ENCODE measurements around the gene DUSP18.
"Not testable (repeated sequence)": the region's sequence is repeated elsewhere in the genome, so short reads cannot be mapped to it uniquely, and the experiment has no call there.

The DUSP18 gene

GRCh38 chr22:30635273-30636225 lies 32.1 kb downstream of the DUSP18 start, which contains the start of gene SLC35E4:
SLC35E4 (plus strand) TSS chr22:30635781; CDS start chr22:30636451, 670 bp downstream.
- ATAC-seq: peak; percentile 89
- peak within 1 kb of the TSS; percentile 82 for H3K4me3 Mint-ChIP-seq
- peak within 1 kb of the TSS; percentile 83 for H3K27ac Mint-ChIP-seq
- peaks cover 6% of the 10 kb centered on the region for H3K36me3 Mint-ChIP-seq
- H3K9me3 Mint-ChIP-seq: peaks cover 3% of the 10 kb centered on the region
- H3K27me3 Mint-ChIP-seq: no peaks in the 10 kb centered on the region
- peaks cover 25% of the 10 kb centered on the region for H3K4me1 Mint-ChIP-seq

GRCh38 chr22:30634471-30635233 lies 33.0 kb downstream of the DUSP18 start:
- Mint-ChIP-seq H3K27ac (peak overlapping the region; percentile 83), H3K36me3 (peaks cover 6% of the 10 kb centered on the region), H3K4me1 (peaks cover 25% of the 10 kb centered on the region), H3K4me3 (peak overlapping the region; percentile 82), H3K9me3 (peaks cover 3% of the 10 kb centered on the region), H3K27me3 (no peaks in the 10 kb centered on the region)
- ATAC-seq: peak; percentile 82

GRCh38 chr22:30631469-30631868 lies 36.2 kb downstream of the DUSP18 start:
- not testable (repeated sequence) for H3K4me3 Mint-ChIP-seq, H3K36me3 Mint-ChIP-seq, H3K27ac Mint-ChIP-seq, ATAC-seq, H3K27me3 Mint-ChIP-seq, H3K9me3 Mint-ChIP-seq
- peaks cover 18% of the 10 kb centered on the region for H3K4me1 Mint-ChIP-seq

- Mint-ChIP-seq H3K9me3 (no peaks in the 10 kb centered on the region), H3K27ac (no peak overlapping the region), H3K36me3 (no peaks in the 10 kb centered on the region), H3K27me3 (no peaks in the 10 kb centered on the region), H3K4me1 (no peaks in the 10 kb centered on the region), H3K4me3 (no peak overlapping the region)
- no peak for ATAC-seq
These were observed 39.2 kb downstream of the DUSP18 start for GRCh38 chr22:30628491-30628890.

GRCh38 chr22:30627471-30627870 lies 40.2 kb downstream of the DUSP18 start:
- Mint-ChIP-seq H3K4me3 (no peak overlapping the region), H3K9me3 (no peaks in the 10 kb centered on the region), H3K4me1 (no peaks in the 10 kb centered on the region), H3K27ac (no peak overlapping the region), H3K36me3 (no peaks in the 10 kb centered on the region), H3K27me3 (no peaks in the 10 kb centered on the region)
- no peak for ATAC-seq

GRCh38 chr22:30626413-30626812 lies 41.3 kb downstream of the DUSP18 start:
- H3K9me3 Mint-ChIP-seq: no peaks in the 10 kb centered on the region
- H3K27ac Mint-ChIP-seq: no peak overlapping the region
- no peaks in the 10 kb centered on the region for H3K4me1 Mint-ChIP-seq

GRCh38 chr22:30619909-30620308 lies 47.8 kb downstream of the DUSP18 start:
- not testable (repeated sequence) for H3K36me3 Mint-ChIP-seq, ATAC-seq, H3K27ac Mint-ChIP-seq, H3K4me3 Mint-ChIP-seq, H3K9me3 Mint-ChIP-seq, H3K4me1 Mint-ChIP-seq
- peaks cover 24% of the 10 kb centered on the region for H3K27me3 Mint-ChIP-seq

More at GRCh38 chr22:30626413-30626812, 41.3 kb downstream of the DUSP18 start:
- no peak overlapping the region for H3K4me3 Mint-ChIP-seq
- H3K27me3 Mint-ChIP-seq: peaks cover 7% of the 10 kb centered on the region
- ATAC-seq: no peak
- H3K36me3 Mint-ChIP-seq: no peaks in the 10 kb centered on the region

- H3K4me1 Mint-ChIP-seq: peaks cover 8% of the 10 kb centered on the region
- H3K36me3 Mint-ChIP-seq: no peaks in the 10 kb centered on the region
- H3K27me3 Mint-ChIP-seq: peaks cover 32% of the 10 kb centered on the region
- ATAC-seq: no peak
- no peak overlapping the region for H3K27ac Mint-ChIP-seq
- H3K4me3 Mint-ChIP-seq: no peak overlapping the region
- H3K9me3 Mint-ChIP-seq: no peaks in the 10 kb centered on the region
These were observed 49.9 kb downstream of the DUSP18 start for GRCh38 chr22:30617819-30618218.

- Mint-ChIP-seq H3K9me3 (no peaks in the 10 kb centered on the region), H3K27me3 (peaks cover 26% of the 10 kb centered on the region), H3K36me3 (no peaks in the 10 kb centered on the region), H3K4me1 (peaks cover 9% of the 10 kb centered on the region), H3K4me3 (no peak overlapping the region), H3K27ac (no peak overlapping the region)
- ATAC-seq: no peak
These were observed 52.1 kb downstream of the DUSP18 start for GRCh38 chr22:30615543-30615954.

- Mint-ChIP-seq H3K27me3 (peaks cover 26% of the 10 kb centered on the region), H3K4me3 (no peak overlapping the region), H3K9me3 (no peaks in the 10 kb centered on the region), H3K4me1 (peaks cover 15% of the 10 kb centered on the region), H3K36me3 (no peaks in the 10 kb centered on the region), H3K27ac (no peak overlapping the region)
- no peak for ATAC-seq
These were observed 52.8 kb downstream of the DUSP18 start for GRCh38 chr22:30614879-30615278.

- no peaks in the 10 kb centered on the region for H3K9me3 Mint-ChIP-seq
- peaks cover 22% of the 10 kb centered on the region for H3K4me1 Mint-ChIP-seq
- H3K27me3 Mint-ChIP-seq: peaks cover 26% of the 10 kb centered on the region
- H3K27ac Mint-ChIP-seq: no peak overlapping the region
- ATAC-seq: no peak
- no peaks in the 10 kb centered on the region for H3K36me3 Mint-ChIP-seq
- no peak overlapping the region for H3K4me3 Mint-ChIP-seq
These were observed 53.4 kb downstream of the DUSP18 start for GRCh38 chr22:30614268-30614667.

GRCh38 chr22:30612789-30613188 lies 54.9 kb downstream of the DUSP18 start:
- no peaks in the 10 kb centered on the region for H3K9me3 Mint-ChIP-seq
- H3K4me3 Mint-ChIP-seq: no peak overlapping the region
- H3K4me1 Mint-ChIP-seq: peaks cover 36% of the 10 kb centered on the region
- ATAC-seq: no peak
- no peak overlapping the region for H3K27ac Mint-ChIP-seq
- H3K27me3 Mint-ChIP-seq: peaks cover 26% of the 10 kb centered on the region
- no peaks in the 10 kb centered on the region for H3K36me3 Mint-ChIP-seq
